Measurements from ENCODE around the gene TNFRSF1B. TPM values are rescaled to one million over a fixed set of nuclear protein-coding genes. Genes with fewer than 3 reads are reported as not detected.

Gene TNFRSF1B
- total RNA-seq, 2 experiments from 2014 or later: 173 to 191 TPM

DNA sequence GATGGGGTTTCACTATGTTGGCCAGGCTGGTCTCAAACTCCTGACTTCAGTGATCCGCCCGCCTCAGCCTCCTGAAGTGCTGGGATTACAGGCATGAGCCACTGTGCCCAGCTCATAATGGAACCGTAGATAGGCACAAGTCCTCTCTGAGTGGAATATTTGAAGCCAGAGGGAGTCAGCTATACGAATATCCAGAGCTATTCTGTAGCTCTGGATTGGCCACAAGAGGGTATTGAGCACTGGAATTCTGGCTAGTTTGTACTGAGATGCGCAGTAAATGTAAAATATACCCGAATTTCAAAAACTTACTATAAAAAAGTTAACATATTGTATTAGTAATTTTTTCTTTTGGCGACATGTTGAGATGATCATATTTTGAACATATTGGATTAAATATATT, 62.2 kb downstream of the TNFRSF1B start:
- Mint-ChIP-seq H3K27me3 (no peaks in the 10 kb centered on the region), H3K9me3 (no peaks in the 10 kb centered on the region), H3K4me1 (ENCODE audit: low read depth) (peaks cover 18% of the 10 kb centered on the region), H3K4me3 (peak overlapping the region; percentile 58), H3K36me3 (ENCODE audit: low read depth) (no peaks in the 10 kb centered on the region), H3K27ac (no peak overlapping the region)
- ATAC-seq: no peak
- intact Hi-C loops (cut with micrococcal nuclease): no loop called here
- DNase-seq: no peak
- CTCF ChIA-PET: interaction anchor here (0.6 to 4.8 kb wide), 22 partner anchors 8 to 460 kb away, joined by 3 to 50 read pairs (median 4); no protein-coding TSS in a partner anchor
- POLR2A ChIA-PET: interaction anchor here (1.1 to 1.9 kb wide), 4 partner anchors 71 to 321 kb away, joined by 3 to 6 read pairs (median 4); no protein-coding TSS in a partner anchor
- TF ChIP-seq, protein P1, sequence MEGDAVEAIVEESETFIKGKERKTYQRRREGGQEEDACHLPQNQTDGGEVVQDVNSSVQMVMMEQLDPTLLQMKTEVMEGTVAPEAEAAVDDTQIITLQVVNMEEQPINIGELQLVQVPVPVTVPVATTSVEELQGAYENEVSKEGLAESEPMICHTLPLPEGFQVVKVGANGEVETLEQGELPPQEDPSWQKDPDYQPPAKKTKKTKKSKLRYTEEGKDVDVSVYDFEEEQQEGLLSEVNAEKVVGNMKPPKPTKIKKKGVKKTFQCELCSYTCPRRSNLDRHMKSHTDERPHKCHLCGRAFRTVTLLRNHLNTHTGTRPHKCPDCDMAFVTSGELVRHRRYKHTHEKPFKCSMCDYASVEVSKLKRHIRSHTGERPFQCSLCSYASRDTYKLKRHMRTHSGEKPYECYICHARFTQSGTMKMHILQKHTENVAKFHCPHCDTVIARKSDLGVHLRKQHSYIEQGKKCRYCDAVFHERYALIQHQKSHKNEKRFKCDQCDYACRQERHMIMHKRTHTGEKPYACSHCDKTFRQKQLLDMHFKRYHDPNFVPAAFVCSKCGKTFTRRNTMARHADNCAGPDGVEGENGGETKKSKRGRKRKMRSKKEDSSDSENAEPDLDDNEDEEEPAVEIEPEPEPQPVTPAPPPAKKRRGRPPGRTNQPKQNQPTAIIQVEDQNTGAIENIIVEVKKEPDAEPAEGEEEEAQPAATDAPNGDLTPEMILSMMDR (IDR thresholded peaks at IDR 0.05): no peak

DNA sequence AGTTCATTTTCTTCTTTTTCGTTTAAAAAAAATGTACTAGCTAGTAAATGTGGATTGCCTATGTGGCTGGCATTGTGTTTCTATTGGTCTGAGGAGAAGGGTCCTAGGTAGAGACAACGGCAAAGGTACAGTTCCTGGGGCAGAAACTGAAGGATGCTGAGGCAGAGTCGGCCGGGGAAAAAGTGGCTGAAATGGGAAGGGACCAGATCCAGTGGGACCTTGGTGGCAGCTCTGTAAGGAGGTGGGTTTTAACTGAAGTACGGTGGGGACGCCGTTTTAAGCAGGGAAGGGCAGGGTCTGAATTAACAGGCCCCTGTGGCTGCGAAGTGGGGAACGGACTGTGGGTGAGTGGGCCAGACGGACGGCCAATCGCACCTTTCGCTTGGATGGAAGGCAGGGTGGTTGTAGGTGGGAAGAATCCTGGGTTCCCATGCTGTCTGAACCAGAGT, 62.6 kb downstream of the TNFRSF1B start:
- POLR2A ChIA-PET: interaction anchor here (1.1 to 1.9 kb wide), 3 partner anchors 72 to 321 kb away, joined by 3 to 6 read pairs (median 5); no protein-coding TSS in a partner anchor
- intact Hi-C loops (cut with micrococcal nuclease): no loop called here

DNA sequence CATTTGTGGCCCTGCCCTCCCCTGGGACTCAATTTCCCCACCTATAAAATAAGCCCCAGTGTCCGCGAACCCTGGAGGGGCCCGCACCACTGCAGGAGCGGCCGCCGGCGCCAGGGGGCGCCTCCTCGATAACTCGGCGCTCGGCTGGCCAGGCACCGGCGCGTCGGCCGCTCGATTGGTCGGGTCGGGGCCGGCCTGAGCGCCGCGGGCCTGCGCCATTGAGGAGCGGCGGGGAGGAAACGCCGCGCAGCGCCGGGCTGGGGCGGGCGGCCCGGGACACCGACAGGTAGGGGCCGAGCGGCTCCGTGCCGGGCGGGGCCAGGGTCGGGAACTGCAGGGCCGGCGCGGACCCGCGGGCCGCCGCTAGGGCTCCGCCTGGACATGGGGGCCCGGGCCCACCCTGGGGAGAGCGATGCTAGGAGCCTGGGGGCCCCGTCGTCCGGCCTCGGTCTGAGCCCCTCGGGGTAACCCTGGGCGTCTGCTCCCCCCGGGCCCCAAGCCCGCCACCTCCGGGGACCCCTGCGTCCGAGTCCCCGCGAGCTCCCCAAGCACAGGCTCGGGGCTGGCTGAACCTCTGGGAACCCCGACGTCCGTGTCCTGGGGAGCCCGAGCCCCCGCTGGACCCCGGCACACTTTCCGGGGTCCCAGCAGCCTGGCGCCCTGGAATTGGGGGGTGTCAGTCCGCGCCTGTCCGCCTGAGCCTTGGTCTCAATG, 63.2 kb downstream of the TNFRSF1B start, which contains the start of gene VPS13D:
TSS of gene VPS13D (plus strand) at position 196 of the 714 bp plus-strand sequence. CDS start 4,237 bp downstream, outside the sequence.
- Mint-ChIP-seq H3K9me3 (no peaks in the 10 kb centered on the region), H3K27ac (peak within 1 kb of the TSS; percentile 70), H3K27me3 (no peaks in the 10 kb centered on the region), H3K36me3 (ENCODE audit: low read depth) (no peaks in the 10 kb centered on the region), H3K4me3 (peak within 1 kb of the TSS; percentile 83), H3K4me1 (ENCODE audit: low read depth) (peaks cover 18% of the 10 kb centered on the region)
- TF ChIP-seq, protein P1 (IDR thresholded peaks at IDR 0.05): peak; percentile 94
- CTCF ChIA-PET: interaction anchor here (0.9 to 4.8 kb wide), 11 partner anchors 14 to 459 kb away, joined by 3 to 50 read pairs (median 4); no protein-coding TSS in a partner anchor
- POLR2A ChIA-PET: interaction anchor here (1.1 to 1.9 kb wide), 3 partner anchors 105 to 322 kb away, joined by 3 to 6 read pairs (median 3); no protein-coding TSS in a partner anchor
- intact Hi-C loops (cut with micrococcal nuclease): no loop called here
- DNase-seq: peak; percentile 89
- ATAC-seq: peak; percentile 96

More for the DNA sequence above, 62.6 kb downstream of the TNFRSF1B start:
- TF ChIP-seq, protein P1 (IDR thresholded peaks at IDR 0.05): no peak
- Mint-ChIP-seq H3K9me3 (no peaks in the 10 kb centered on the region), H3K4me3 (peak overlapping the region; percentile 58), H3K27ac (no peak overlapping the region), H3K36me3 (ENCODE audit: low read depth) (no peaks in the 10 kb centered on the region), H3K27me3 (no peaks in the 10 kb centered on the region), H3K4me1 (ENCODE audit: low read depth) (peaks cover 18% of the 10 kb centered on the region)
- CTCF ChIA-PET: interaction anchor here (0.6 to 4.8 kb wide), 22 partner anchors 8 to 459 kb away, joined by 3 to 50 read pairs (median 4); no protein-coding TSS in a partner anchor
- DNase-seq: no peak
- peak; percentile 11 for ATAC-seq

DNA sequence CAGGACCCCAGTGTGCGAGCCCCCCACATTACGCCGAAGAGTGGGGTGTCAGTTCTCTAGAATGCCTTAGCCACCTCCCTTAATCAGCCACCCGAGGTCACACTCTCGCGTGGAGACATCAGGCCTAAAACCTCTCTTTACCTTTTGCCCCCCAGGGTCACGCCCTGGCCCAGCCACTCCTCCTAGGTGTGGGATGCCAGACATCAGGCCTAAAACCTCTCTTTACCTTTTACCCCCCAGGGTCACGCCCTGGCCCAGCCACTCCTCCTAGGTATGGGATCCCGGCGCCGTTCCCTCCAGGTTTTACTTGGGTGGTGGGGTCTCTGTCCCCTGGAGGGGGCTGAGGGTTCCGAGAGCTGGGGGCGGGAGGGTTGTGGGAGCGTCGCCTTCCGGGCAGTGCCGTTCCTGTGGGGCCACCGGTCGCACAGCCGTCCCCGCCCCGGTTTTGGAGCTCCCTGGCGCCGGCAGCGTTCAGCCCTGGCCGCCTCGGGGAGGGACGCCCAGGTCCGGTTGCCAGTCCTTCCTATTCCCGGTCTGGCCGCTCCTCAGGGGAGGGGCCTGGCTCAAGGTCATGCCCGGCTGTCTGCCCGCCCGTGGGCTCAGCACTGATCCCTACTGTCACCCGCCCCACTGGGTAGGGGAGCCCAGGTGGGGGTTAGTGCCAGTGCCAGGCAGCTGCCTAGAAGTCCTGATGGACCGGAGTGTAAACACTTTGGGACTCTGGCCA, 63.9 kb downstream of the TNFRSF1B start:
- DNase-seq (no peak), ATAC-seq (peak; percentile 8)
- ChIA-PET CTCF (interaction anchor here (1.1 to 4.8 kb wide), 3 partner anchors 13 to 107 kb away, joined by 3 to 50 read pairs (median 3); no protein-coding TSS in a partner anchor), POLR2A (interaction anchor here (1.4 to 1.9 kb wide), 2 partner anchors 106 to 323 kb away, joined by 3 to 6 read pairs; no protein-coding TSS in a partner anchor)
- TF ChIP-seq, protein P1 (IDR thresholded peaks at IDR 0.05): no peak
- peaks cover 21% of the 10 kb centered on the region for H3K4me1 Mint-ChIP-seq (ENCODE audit: low read depth)
- peaks cover 2% of the 10 kb centered on the region for H3K36me3 Mint-ChIP-seq (ENCODE audit: low read depth)
- peak overlapping the region; percentile 70 for H3K27ac Mint-ChIP-seq
- no peaks in the 10 kb centered on the region for H3K9me3 Mint-ChIP-seq
- H3K4me3 Mint-ChIP-seq: peak overlapping the region; percentile 83
- intact Hi-C loops (cut with micrococcal nuclease): no loop called here
- no peaks in the 10 kb centered on the region for H3K27me3 Mint-ChIP-seq
